ENCODE measurements around the gene SPACA7.

DNA sequence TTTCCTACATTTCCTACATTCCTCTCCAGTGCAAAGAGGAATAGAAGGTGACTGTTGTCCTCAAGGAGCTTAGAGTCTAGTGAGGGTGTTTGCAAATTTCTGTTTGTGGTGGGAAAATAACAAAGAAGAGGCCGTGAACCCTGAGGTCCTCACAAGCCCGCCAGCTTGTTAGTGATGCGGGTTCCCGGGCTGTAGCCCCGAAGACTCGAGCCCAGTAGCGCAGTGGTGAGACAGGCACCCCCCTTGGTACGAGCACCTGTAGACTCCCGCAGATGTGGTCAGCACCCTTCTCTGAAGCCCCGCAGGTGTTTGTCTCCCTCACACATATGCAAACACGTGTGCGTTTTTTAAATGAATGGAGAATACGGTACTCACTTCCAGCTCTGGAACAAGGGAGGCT is 26.5 kb upstream of the SPACA7 start:
- TF ChIP-seq, protein P1, sequence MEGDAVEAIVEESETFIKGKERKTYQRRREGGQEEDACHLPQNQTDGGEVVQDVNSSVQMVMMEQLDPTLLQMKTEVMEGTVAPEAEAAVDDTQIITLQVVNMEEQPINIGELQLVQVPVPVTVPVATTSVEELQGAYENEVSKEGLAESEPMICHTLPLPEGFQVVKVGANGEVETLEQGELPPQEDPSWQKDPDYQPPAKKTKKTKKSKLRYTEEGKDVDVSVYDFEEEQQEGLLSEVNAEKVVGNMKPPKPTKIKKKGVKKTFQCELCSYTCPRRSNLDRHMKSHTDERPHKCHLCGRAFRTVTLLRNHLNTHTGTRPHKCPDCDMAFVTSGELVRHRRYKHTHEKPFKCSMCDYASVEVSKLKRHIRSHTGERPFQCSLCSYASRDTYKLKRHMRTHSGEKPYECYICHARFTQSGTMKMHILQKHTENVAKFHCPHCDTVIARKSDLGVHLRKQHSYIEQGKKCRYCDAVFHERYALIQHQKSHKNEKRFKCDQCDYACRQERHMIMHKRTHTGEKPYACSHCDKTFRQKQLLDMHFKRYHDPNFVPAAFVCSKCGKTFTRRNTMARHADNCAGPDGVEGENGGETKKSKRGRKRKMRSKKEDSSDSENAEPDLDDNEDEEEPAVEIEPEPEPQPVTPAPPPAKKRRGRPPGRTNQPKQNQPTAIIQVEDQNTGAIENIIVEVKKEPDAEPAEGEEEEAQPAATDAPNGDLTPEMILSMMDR (conservative IDR thresholded peaks at IDR 0.05; ENCODE audit: low read length) = no peak
- TF ChIP-seq EZH2phosphoT487 (IDR thresholded peaks at IDR 0.05; ENCODE audit: borderline replicate concordance) = no peak
